Stimulated activated memory B cell treated with anti-CD40 and anti-IgM and Interleukin-4, amounts not matched to agents 10 μg/mL and 1 μg/mL and 100 μg/mL, for 72 hours (primary cell): ENCODE data around the gene MPHOSPH9.
A peak's percentile ranks its signal among the peaks of the same experiment; 100 is the strongest.

Experiments
- ATAC-seq: fragments of 150-1000 bp; cut with Tn5 transposase; 2 replicates; pipeline ENCODE4 v1.10.0; 2021
- H3K27ac Mint-ChIP-seq: one replicate; pipeline ENCODE4 v1.8.0; 2022; ENCODE audit warnings: mild to moderate bottlenecking, mixed read lengths
- H3K27me3 Mint-ChIP-seq: one replicate; pipeline ENCODE4 v1.8.0; 2022; ENCODE audit warnings: mixed read lengths
- H3K36me3 Mint-ChIP-seq: one replicate; pipeline ENCODE4 v1.8.0; 2022; ENCODE audit warnings: mixed read lengths
- H3K4me1 Mint-ChIP-seq: one replicate; pipeline ENCODE4 v1.8.0; 2022; ENCODE audit warnings: mixed read lengths
- H3K4me3 Mint-ChIP-seq: one replicate; pipeline ENCODE4 v1.8.0; 2022; ENCODE audit warnings: mild to moderate bottlenecking, moderate library complexity, mixed read lengths
- H3K9me3 Mint-ChIP-seq: one replicate; pipeline ENCODE4 v1.8.0; 2022; ENCODE audit warnings: mixed read lengths

Gene MPHOSPH9

DNA sequence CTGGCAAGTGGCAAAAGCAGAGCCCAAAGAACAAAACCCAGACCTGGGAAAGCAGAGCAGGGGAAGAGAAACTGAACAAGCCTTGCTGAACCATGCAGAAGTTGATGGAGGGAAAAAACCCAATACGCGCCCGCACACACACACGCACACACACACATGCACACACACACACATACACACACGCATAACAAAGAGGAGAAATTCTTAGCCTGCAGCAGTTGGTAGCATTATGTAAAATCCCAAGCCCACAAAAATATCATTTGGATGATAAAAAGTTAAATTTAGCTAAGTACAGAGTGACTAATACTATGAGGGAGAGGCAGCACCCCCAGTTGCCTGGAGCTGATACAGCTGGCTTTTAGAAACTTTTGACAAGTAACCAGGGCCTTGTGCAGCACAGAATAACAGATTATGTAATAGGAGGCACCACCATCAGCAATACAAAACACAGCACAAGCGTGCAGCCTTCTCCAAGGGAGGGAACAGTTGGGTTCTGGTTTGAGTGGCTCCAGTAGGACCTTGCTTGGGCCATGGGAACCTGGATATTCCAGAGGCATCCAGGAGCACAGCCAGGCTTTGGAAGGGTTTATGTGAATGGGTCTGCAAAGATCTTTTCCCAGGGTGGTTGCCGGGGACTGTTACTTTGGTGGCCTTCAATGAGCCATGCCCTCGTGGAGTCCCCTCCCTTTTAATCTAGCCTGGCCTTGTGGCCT, 117.4 kb downstream of the MPHOSPH9 start:
- peaks cover 85% of the 10 kb centered on the region for H3K4me1 Mint-ChIP-seq
- ATAC-seq = peak; percentile 78

GRCh38 chr12:123114304-123115083, 118.4 kb downstream of the MPHOSPH9 start:
- peak; percentile 1 for ATAC-seq
- Mint-ChIP-seq H3K36me3 (peaks cover 6% of the 10 kb centered on the region), H3K27ac (peak overlapping the region; percentile 85), H3K9me3 (no peaks in the 10 kb centered on the region), H3K27me3 (no peaks in the 10 kb centered on the region), H3K4me3 (peak overlapping the region; percentile 63), H3K4me1 (peaks cover 76% of the 10 kb centered on the region)

More for the DNA sequence above, 117.4 kb downstream of the MPHOSPH9 start:
- Mint-ChIP-seq H3K4me3 (peak overlapping the region; percentile 63), H3K27me3 (no peaks in the 10 kb centered on the region), H3K36me3 (no peaks in the 10 kb centered on the region), H3K9me3 (no peaks in the 10 kb centered on the region), H3K27ac (peak overlapping the region; percentile 85)

DNA sequence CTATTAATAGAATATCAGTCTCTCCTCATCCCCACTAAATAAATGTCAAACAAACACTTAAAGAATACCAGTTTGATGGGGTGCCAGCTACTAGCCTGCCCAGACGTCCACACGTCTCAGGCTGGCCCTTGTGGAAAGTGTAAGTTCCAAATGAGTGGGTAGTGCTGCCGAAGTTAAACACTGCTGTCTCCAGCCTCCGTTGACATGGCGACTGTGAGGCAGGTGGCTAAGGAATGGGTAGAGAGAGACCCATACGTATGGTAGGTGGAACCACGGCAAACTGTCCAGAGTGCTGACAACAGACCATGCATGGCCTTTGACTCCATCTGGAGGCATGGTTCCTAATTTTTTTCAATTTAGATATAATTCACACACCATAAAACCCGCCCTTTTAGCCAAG, 119.9 kb downstream of the MPHOSPH9 start:
- peak overlapping the region; percentile 85 for H3K27ac Mint-ChIP-seq
- ATAC-seq = no peak

DNA sequence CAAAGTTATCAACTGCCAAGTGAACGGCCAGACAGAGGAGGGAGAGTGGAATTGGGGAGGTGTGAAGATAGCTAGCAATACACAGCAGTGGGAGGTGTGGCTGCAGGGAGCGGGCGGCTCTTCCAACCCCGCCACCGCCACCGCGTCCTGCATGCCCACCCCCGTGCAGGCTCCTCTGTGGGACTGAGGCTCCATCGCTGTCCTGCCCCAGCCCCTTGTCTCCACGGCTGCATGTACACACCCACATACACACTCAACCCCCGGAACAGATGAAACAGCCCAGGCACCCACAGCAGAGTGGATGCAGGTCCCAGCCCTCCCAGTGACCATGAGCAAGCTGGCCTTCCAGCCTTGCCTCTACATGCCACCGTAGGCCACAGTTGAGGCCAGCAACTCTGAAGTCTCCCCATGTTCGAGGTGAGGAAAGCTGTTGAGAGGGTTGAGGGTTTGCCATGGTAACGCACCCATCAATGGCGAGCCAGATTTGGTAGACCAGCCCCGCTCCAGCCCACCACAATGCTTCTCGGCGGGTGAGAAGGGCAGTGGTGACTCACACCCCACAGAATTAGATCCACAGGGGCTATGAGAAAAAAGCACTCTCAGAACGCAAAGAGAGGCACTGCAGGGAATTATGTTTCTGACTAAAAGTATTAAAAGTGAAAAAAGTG, 121.3 kb downstream of the MPHOSPH9 start:
- peaks cover 19% of the 10 kb centered on the region for H3K36me3 Mint-ChIP-seq
- H3K9me3 Mint-ChIP-seq = no peaks in the 10 kb centered on the region
- peak overlapping the region; percentile 85 for H3K27ac Mint-ChIP-seq
- no peak for ATAC-seq
- H3K27me3 Mint-ChIP-seq = no peaks in the 10 kb centered on the region
- H3K4me1 Mint-ChIP-seq = peaks cover 73% of the 10 kb centered on the region
- H3K4me3 Mint-ChIP-seq = no peak overlapping the region

More for the DNA sequence above, 119.9 kb downstream of the MPHOSPH9 start:
- Mint-ChIP-seq H3K27me3 (no peaks in the 10 kb centered on the region), H3K9me3 (no peaks in the 10 kb centered on the region), H3K36me3 (peaks cover 19% of the 10 kb centered on the region), H3K4me1 (peaks cover 70% of the 10 kb centered on the region), H3K4me3 (no peak overlapping the region)

DNA sequence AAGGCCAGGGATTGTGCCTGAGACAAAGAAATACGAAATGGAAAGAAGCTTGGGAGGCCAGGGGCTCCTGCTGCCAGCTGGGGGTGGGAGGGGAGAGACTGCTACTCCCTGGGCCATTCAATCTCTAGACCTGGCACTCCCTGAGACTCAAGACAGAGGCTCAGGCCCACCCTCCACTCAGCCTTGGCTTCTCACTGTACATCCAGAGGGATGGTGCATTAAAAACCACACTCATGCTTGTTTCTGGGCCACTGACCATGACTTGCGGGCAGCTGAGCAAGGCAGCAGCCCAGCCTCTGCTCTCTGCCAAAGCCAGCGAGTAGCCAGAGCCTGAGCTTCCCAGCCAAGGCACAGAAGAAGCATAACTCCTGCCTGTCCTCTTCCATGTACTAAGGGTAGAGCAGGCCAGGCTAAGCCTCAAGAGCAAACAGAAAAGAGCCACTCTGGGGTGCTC, 123.6 kb downstream of the MPHOSPH9 start:
- Mint-ChIP-seq H3K9me3 (no peaks in the 10 kb centered on the region), H3K36me3 (peaks cover 26% of the 10 kb centered on the region), H3K27me3 (no peaks in the 10 kb centered on the region), H3K4me3 (no peak overlapping the region), H3K27ac (no peak overlapping the region), H3K4me1 (peaks cover 64% of the 10 kb centered on the region)
- ATAC-seq = no peak

DNA sequence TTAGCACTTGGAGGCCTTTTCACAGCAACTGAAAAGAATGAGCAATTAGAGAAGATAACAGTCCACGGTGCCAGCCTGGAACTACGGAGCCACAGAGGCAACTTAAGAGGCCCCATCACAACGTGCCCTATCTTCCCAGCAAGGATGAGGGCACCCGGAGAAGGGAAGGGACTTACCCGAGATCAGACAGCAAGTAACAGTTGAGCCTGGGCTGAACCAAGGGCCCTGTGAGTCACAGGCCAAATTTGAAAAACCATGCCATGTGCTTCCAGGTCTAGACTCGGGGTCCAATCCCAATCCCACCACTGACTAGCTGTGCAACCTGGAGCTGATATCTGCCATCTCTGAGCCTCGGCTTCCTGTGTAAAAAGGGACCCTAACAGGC, 124.3 kb downstream of the MPHOSPH9 start:
- H3K27ac Mint-ChIP-seq = peak overlapping the region; percentile 98
- no peak overlapping the region for H3K4me3 Mint-ChIP-seq
- no peaks in the 10 kb centered on the region for H3K27me3 Mint-ChIP-seq
- ATAC-seq = no peak
- no peaks in the 10 kb centered on the region for H3K9me3 Mint-ChIP-seq
- peaks cover 58% of the 10 kb centered on the region for H3K4me1 Mint-ChIP-seq
- peaks cover 26% of the 10 kb centered on the region for H3K36me3 Mint-ChIP-seq

DNA sequence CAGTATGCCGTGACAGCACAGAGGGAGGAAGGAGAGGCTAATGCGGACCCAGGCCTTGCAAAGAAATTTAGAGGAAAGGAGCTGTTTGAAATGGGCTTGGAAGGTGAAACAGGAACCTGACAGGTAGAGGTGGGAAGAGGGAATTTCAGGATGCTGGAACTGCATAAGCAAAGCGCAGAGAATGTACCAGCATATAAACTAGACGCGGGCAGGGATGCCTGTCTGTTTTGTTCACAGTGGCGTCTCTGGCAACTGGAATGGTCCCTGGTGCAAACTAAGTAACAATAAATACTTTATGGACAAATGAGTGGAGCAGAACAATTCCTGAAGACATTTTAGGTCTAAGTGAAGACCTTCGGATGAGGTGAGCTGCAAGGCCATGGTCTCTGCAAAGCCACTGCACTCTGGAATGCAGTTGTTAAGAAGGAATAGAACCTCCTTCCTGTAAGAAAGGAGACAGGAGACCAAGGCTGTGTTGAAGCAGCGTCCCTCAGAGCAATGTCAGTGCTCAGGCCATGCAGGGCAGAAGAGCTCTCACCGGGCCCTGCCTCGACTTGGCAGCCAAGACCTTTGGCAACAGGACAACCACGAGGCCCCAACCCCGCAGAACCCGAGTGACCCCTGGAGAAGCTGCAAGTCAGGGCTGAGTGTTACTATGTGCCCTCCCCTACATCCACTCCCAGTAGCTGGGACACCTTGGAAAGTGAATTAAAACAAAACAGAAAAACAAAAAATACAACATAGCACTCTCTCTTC, 124.8 kb downstream of the MPHOSPH9 start:
- no peaks in the 10 kb centered on the region for H3K27me3 Mint-ChIP-seq
- ATAC-seq = no peak
- peaks cover 26% of the 10 kb centered on the region for H3K36me3 Mint-ChIP-seq
- no peaks in the 10 kb centered on the region for H3K9me3 Mint-ChIP-seq
- no peak overlapping the region for H3K4me3 Mint-ChIP-seq
- H3K27ac Mint-ChIP-seq = peak overlapping the region; percentile 98
- peaks cover 57% of the 10 kb centered on the region for H3K4me1 Mint-ChIP-seq

- peak overlapping the region; percentile 98 for H3K27ac Mint-ChIP-seq
- no peaks in the 10 kb centered on the region for H3K27me3 Mint-ChIP-seq
- H3K4me3 Mint-ChIP-seq = peak overlapping the region; percentile 45
- ATAC-seq = peak; percentile 97
- H3K9me3 Mint-ChIP-seq = no peaks in the 10 kb centered on the region
- H3K36me3 Mint-ChIP-seq = peaks cover 26% of the 10 kb centered on the region
- peaks cover 49% of the 10 kb centered on the region for H3K4me1 Mint-ChIP-seq
These were observed 126.1 kb downstream of the MPHOSPH9 start for GRCh38 chr12:123106640-123107359.

DNA sequence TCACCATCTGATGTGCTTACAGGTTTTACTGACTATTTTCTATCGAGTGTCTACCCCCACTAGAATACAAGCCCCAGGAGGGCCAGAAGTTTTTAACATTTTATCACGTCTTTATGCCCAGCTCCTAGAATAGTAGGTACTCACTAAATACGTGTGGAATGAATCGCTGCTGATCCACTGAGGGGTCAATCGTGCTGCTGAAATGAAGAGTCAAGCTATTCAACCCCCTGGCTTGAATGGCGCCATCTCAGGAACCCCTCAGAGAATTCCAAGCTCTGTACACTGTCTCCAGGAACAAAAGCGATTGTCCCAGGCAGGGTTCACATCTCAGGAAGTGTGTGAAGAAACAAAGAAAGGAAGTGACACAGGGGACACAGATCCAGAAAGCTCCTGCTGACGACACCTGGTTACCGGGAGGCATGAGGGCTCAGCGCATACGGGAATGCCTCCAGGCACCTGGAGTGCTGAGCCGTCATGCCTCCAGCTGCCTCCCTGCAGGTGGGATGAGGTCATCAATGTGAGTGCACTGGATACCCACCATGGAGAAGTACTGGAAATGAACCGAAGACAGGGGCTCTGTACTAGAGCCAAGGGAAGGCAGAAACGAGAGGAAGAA, 127.6 kb downstream of the MPHOSPH9 start:
- no peak for ATAC-seq
- Mint-ChIP-seq H3K27ac (peak overlapping the region; percentile 98), H3K4me3 (no peak overlapping the region), H3K27me3 (no peaks in the 10 kb centered on the region), H3K36me3 (peaks cover 26% of the 10 kb centered on the region), H3K4me1 (peaks cover 36% of the 10 kb centered on the region), H3K9me3 (no peaks in the 10 kb centered on the region)

GRCh38 chr12:123104809-123105208, 128.1 kb downstream of the MPHOSPH9 start:
- Mint-ChIP-seq H3K27ac (peak overlapping the region; percentile 98), H3K36me3 (peaks cover 23% of the 10 kb centered on the region), H3K4me1 (peaks cover 39% of the 10 kb centered on the region), H3K4me3 (no peak overlapping the region), H3K27me3 (no peaks in the 10 kb centered on the region), H3K9me3 (no peaks in the 10 kb centered on the region)
- no peak for ATAC-seq
